Measurements from ENCODE around the gene F11R. TPM values are rescaled to one million over a fixed set of nuclear protein-coding genes. Genes with fewer than 3 reads are reported as not detected.

The F11R gene
- total and polyA plus RNA-seq, 2 of the 13 experiments (the other 11 are each of a cell fraction or from before 2014, with no cell fraction given): 95.8 to 105 TPM

DNA sequence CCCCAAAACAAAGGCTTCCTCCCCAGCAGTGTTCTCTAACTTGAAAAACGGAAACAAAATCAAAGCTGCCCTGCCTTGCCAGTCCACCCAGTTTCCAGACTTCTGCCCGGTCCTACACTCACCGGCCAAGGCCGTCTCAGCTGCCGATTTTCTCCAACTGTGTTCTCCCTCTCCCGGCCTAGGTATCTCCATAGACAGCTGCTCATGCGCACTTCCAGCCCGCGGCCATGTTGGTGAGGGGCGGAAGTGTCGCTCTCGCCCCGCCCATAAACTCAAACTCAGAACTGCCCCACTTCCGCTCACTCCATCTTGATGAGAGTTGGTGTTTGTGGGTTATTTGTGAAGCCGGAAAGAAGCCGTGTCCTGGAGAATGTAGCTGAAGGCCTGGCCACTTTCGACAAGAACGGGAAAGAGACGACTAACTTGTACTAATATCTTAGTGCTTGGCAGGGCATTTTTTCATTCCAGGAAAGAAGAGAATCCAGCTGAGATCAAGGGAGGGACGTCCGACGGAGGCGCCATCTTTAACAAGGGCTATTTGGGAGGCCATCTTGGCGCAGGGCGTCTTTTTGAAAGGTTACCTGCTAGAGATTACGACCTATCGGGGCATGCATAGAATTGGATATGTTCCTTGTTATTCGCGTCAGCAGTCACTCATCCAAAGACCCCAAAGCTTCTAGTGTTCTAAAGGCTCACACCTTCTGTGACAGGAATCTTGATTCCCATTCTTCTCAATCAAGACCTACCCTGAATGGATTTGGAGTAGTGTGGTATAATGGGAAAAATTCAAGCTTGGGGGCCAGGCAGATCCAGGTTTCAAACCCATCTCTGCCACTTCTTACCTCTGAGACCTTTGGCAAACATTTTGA lies 25.0 kb upstream of the F11R start, which contains the start of gene USF1 (continued):
- TF ChIP-seq, protein P1, sequence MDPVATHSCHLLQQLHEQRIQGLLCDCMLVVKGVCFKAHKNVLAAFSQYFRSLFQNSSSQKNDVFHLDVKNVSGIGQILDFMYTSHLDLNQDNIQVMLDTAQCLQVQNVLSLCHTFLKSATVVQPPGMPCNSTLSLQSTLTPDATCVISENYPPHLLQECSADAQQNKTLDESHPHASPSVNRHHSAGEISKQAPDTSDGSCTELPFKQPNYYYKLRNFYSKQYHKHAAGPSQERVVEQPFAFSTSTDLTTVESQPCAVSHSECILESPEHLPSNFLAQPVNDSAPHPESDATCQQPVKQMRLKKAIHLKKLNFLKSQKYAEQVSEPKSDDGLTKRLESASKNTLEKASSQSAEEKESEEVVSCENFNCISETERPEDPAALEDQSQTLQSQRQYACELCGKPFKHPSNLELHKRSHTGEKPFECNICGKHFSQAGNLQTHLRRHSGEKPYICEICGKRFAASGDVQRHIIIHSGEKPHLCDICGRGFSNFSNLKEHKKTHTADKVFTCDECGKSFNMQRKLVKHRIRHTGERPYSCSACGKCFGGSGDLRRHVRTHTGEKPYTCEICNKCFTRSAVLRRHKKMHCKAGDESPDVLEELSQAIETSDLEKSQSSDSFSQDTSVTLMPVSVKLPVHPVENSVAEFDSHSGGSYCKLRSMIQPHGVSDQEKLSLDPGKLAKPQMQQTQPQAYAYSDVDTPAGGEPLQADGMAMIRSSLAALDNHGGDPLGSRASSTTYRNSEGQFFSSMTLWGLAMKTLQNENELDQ (CRISPR knock-in tag; IDR thresholded peaks at IDR 0.05; ENCODE audit: borderline replicate concordance): no peak
- TF ChIP-seq, protein P2, sequence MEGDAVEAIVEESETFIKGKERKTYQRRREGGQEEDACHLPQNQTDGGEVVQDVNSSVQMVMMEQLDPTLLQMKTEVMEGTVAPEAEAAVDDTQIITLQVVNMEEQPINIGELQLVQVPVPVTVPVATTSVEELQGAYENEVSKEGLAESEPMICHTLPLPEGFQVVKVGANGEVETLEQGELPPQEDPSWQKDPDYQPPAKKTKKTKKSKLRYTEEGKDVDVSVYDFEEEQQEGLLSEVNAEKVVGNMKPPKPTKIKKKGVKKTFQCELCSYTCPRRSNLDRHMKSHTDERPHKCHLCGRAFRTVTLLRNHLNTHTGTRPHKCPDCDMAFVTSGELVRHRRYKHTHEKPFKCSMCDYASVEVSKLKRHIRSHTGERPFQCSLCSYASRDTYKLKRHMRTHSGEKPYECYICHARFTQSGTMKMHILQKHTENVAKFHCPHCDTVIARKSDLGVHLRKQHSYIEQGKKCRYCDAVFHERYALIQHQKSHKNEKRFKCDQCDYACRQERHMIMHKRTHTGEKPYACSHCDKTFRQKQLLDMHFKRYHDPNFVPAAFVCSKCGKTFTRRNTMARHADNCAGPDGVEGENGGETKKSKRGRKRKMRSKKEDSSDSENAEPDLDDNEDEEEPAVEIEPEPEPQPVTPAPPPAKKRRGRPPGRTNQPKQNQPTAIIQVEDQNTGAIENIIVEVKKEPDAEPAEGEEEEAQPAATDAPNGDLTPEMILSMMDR (CRISPR knock-in tag; IDR thresholded peaks at IDR 0.05): peak; percentile 14; the same call in 1 of the 2 replicates
- TF ChIP-seq EEA1 (CRISPR knock-in tag; IDR thresholded peaks at IDR 0.05; ENCODE audit: borderline replicate concordance): no peak
- TF ChIP-seq, protein P3, sequence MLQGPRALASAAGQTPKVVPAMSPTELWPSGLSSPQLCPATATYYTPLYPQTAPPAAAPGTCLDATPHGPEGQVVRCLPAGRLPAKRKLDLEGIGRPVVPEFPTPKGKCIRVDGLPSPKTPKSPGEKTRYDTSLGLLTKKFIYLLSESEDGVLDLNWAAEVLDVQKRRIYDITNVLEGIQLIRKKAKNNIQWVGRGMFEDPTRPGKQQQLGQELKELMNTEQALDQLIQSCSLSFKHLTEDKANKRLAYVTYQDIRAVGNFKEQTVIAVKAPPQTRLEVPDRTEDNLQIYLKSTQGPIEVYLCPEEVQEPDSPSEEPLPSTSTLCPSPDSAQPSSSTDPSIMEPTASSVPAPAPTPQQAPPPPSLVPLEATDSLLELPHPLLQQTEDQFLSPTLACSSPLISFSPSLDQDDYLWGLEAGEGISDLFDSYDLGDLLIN (CRISPR knock-in tag; IDR thresholded peaks at IDR 0.05; ENCODE audit: borderline replicate concordance): no peak
- 0 out of 2 replicates have a peak, but pooled peaks have one; percentile 22 for TF ChIP-seq MIXL1 (CRISPR knock-in tag; IDR thresholded peaks at IDR 0.05)
- TF ChIP-seq ZNF737 (CRISPR knock-in tag; IDR thresholded peaks at IDR 0.05; ENCODE audit: borderline replicate concordance): no peak
- TF ChIP-seq ZNF839 (CRISPR knock-in tag; IDR thresholded peaks at IDR 0.05; ENCODE audit: borderline replicate concordance): no peak
- TF ChIP-seq ZSCAN30 (CRISPR knock-in tag; IDR thresholded peaks at IDR 0.05): 0 out of 2 replicates have a peak, but pooled peaks have one; percentile 37
- 0 out of 2 replicates have a peak, but pooled peaks have one; percentile 5 for TF ChIP-seq CHD2 (IDR thresholded peaks at IDR 0.05; ENCODE audit: low read depth, low read length)
- TF ChIP-seq, protein P4, sequence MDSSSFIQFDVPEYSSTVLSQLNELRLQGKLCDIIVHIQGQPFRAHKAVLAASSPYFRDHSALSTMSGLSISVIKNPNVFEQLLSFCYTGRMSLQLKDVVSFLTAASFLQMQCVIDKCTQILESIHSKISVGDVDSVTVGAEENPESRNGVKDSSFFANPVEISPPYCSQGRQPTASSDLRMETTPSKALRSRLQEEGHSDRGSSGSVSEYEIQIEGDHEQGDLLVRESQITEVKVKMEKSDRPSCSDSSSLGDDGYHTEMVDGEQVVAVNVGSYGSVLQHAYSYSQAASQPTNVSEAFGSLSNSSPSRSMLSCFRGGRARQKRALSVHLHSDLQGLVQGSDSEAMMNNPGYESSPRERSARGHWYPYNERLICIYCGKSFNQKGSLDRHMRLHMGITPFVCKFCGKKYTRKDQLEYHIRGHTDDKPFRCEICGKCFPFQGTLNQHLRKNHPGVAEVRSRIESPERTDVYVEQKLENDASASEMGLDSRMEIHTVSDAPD (CRISPR knock-in tag; IDR thresholded peaks at IDR 0.05): 0 out of 2 replicates have a peak, but pooled peaks have one; percentile 9
- TF ChIP-seq, protein P5, sequence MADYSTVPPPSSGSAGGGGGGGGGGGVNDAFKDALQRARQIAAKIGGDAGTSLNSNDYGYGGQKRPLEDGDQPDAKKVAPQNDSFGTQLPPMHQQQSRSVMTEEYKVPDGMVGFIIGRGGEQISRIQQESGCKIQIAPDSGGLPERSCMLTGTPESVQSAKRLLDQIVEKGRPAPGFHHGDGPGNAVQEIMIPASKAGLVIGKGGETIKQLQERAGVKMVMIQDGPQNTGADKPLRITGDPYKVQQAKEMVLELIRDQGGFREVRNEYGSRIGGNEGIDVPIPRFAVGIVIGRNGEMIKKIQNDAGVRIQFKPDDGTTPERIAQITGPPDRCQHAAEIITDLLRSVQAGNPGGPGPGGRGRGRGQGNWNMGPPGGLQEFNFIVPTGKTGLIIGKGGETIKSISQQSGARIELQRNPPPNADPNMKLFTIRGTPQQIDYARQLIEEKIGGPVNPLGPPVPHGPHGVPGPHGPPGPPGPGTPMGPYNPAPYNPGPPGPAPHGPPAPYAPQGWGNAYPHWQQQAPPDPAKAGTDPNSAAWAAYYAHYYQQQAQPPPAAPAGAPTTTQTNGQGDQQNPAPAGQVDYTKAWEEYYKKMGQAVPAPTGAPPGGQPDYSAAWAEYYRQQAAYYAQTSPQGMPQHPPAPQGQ (CRISPR knock-in tag; IDR thresholded peaks at IDR 0.05; ENCODE audit: borderline replicate concordance): no peak
- peak; percentile 15 for TF ChIP-seq XRCC5 (optimal IDR thresholded peaks at IDR 0.05; ENCODE audit: low read length)
- TF ChIP-seq, protein P6, sequence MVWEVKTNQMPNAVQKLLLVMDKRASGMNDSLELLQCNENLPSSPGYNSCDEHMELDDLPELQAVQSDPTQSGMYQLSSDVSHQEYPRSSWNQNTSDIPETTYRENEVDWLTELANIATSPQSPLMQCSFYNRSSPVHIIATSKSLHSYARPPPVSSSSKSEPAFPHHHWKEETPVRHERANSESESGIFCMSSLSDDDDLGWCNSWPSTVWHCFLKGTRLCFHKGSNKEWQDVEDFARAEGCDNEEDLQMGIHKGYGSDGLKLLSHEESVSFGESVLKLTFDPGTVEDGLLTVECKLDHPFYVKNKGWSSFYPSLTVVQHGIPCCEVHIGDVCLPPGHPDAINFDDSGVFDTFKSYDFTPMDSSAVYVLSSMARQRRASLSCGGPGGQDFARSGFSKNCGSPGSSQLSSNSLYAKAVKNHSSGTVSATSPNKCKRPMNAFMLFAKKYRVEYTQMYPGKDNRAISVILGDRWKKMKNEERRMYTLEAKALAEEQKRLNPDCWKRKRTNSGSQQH (CRISPR knock-in tag; IDR thresholded peaks at IDR 0.05; ENCODE audit: low read depth): no peak
- TF ChIP-seq, protein P7, sequence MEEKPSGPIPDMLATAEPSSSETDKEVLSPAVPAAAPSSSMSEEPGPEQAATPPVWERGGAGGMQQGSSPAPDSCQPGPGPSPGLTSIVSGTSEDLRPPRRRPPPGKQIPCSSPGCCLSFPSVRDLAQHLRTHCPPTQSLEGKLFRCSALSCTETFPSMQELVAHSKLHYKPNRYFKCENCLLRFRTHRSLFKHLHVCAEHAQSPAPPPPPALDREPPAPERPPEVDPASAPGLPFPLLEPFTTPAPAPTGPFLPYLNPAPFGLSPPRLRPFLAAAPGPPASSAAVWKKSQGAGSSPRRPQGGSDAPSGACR (CRISPR knock-in tag; IDR thresholded peaks at IDR 0.05): peak; percentile 30; the same call in 1 of the 2 replicates
- TF ChIP-seq, protein P8, sequence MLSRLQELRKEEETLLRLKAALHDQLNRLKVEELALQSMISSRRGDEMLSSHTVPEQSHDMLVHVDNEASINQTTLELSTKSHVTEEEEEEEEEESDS (CRISPR knock-in tag; IDR thresholded peaks at IDR 0.05; ENCODE audit: borderline replicate concordance): no peak
- TF ChIP-seq ZNF12 (CRISPR knock-in tag; IDR thresholded peaks at IDR 0.05): peak; percentile 44; the same call in 1 of the 2 replicates

All from HepG2 (cell line).